Measurements from ENCODE around the gene CYP4Z1. TPM values are rescaled to one million over a fixed set of nuclear protein-coding genes. Genes with fewer than 3 reads are reported as not detected.
"Not testable (repeated sequence)": the region's sequence is repeated elsewhere in the genome, so short reads cannot be mapped to it uniquely, and the experiment has no call there.

The CYP4Z1 gene
- total RNA-seq, 2 experiments from 2014 or later, result not detected

- not testable (repeated sequence) for H3K36me3 Mint-ChIP-seq, DNase-seq, H3K27ac Mint-ChIP-seq, H3K4me3 Mint-ChIP-seq, H3K4me1 Mint-ChIP-seq, H3K9me3 Mint-ChIP-seq
- peaks cover 15% of the 10 kb centered on the region for H3K27me3 Mint-ChIP-seq
Observed at GRCh38 chr1:47107851-47108574, 41.0 kb downstream of the CYP4Z1 start.

- not testable (repeated sequence) for H3K4me3 Mint-ChIP-seq, H3K4me1 Mint-ChIP-seq, H3K36me3 Mint-ChIP-seq, H3K9me3 Mint-ChIP-seq, DNase-seq, H3K27ac Mint-ChIP-seq
- peaks cover 23% of the 10 kb centered on the region for H3K27me3 Mint-ChIP-seq
Observed at GRCh38 chr1:47109482-47109881, 42.5 kb downstream of the CYP4Z1 start.

- H3K4me3 Mint-ChIP-seq, result no peak overlapping the region
- peaks cover 37% of the 10 kb centered on the region for H3K27me3 Mint-ChIP-seq
- H3K9me3 Mint-ChIP-seq, result no peaks in the 10 kb centered on the region
- no peak for DNase-seq
- H3K27ac Mint-ChIP-seq, result no peak overlapping the region
- H3K36me3 Mint-ChIP-seq, result no peaks in the 10 kb centered on the region
- no peaks in the 10 kb centered on the region for H3K4me1 Mint-ChIP-seq
Observed at GRCh38 chr1:47113178-47113577, 46.1 kb downstream of the CYP4Z1 start.

- not testable (repeated sequence) for DNase-seq, H3K36me3 Mint-ChIP-seq, H3K4me1 Mint-ChIP-seq, H3K4me3 Mint-ChIP-seq, H3K9me3 Mint-ChIP-seq, H3K27ac Mint-ChIP-seq
- peaks cover 26% of the 10 kb centered on the region for H3K27me3 Mint-ChIP-seq
Observed at GRCh38 chr1:47121039-47121438, 54.0 kb downstream of the CYP4Z1 start.

- not testable (repeated sequence) for DNase-seq
Observed at GRCh38 chr1:47124834-47125233, 57.8 kb downstream of the CYP4Z1 start.

GRCh38 chr1:47126997-47127396, 60.0 kb downstream of the CYP4Z1 start:
- not testable (repeated sequence) for H3K36me3 Mint-ChIP-seq, H3K9me3 Mint-ChIP-seq, H3K4me1 Mint-ChIP-seq, H3K4me3 Mint-ChIP-seq, DNase-seq, H3K27ac Mint-ChIP-seq
- H3K27me3 Mint-ChIP-seq, result peaks cover 18% of the 10 kb centered on the region

More at GRCh38 chr1:47124834-47125233, 57.8 kb downstream of the CYP4Z1 start:
- H3K4me3 Mint-ChIP-seq, H3K9me3 Mint-ChIP-seq, H3K4me1 Mint-ChIP-seq, H3K27ac Mint-ChIP-seq, H3K36me3 Mint-ChIP-seq: not testable (repeated sequence)
- H3K27me3 Mint-ChIP-seq, result peaks cover 20% of the 10 kb centered on the region

GRCh38 chr1:47128221-47128620, 61.2 kb downstream of the CYP4Z1 start:
- no peak overlapping the region for H3K27ac Mint-ChIP-seq
- H3K9me3 Mint-ChIP-seq, result no peaks in the 10 kb centered on the region

GRCh38 chr1:47128854-47129253, 61.8 kb downstream of the CYP4Z1 start:
- H3K27ac Mint-ChIP-seq, H3K4me1 Mint-ChIP-seq, DNase-seq, H3K9me3 Mint-ChIP-seq, H3K4me3 Mint-ChIP-seq, H3K36me3 Mint-ChIP-seq: not testable (repeated sequence)
- H3K27me3 Mint-ChIP-seq, result peaks cover 19% of the 10 kb centered on the region

More at GRCh38 chr1:47128221-47128620, 61.2 kb downstream of the CYP4Z1 start:
- Mint-ChIP-seq H3K36me3 (no peaks in the 10 kb centered on the region), H3K4me3 (no peak overlapping the region), H3K4me1 (no peaks in the 10 kb centered on the region), H3K27me3 (peaks cover 18% of the 10 kb centered on the region)
- no peak for DNase-seq

GRCh38 chr1:47129489-47130230, 62.6 kb downstream of the CYP4Z1 start:
- H3K36me3 Mint-ChIP-seq, H3K9me3 Mint-ChIP-seq: not testable (repeated sequence)

GRCh38 chr1:47132665-47133064, 65.6 kb downstream of the CYP4Z1 start:
- not testable (repeated sequence) for H3K9me3 Mint-ChIP-seq

More at GRCh38 chr1:47129489-47130230, 62.6 kb downstream of the CYP4Z1 start:
- H3K4me3 Mint-ChIP-seq, H3K27ac Mint-ChIP-seq, DNase-seq, H3K4me1 Mint-ChIP-seq: not testable (repeated sequence)
- H3K27me3 Mint-ChIP-seq, result peaks cover 22% of the 10 kb centered on the region

GRCh38 chr1:47137198-47137597, 70.2 kb downstream of the CYP4Z1 start, which contains the start of gene CYP4A22:
TSS of gene CYP4A22 (plus strand) at chr1:47137441. CDS start at chr1:47137486, 45 bp downstream.
- H3K36me3 Mint-ChIP-seq, result no peaks in the 10 kb centered on the region

More at GRCh38 chr1:47132665-47133064, 65.6 kb downstream of the CYP4Z1 start:
- H3K27ac Mint-ChIP-seq, H3K4me3 Mint-ChIP-seq, H3K36me3 Mint-ChIP-seq, H3K4me1 Mint-ChIP-seq, DNase-seq: not testable (repeated sequence)
- H3K27me3 Mint-ChIP-seq, result peaks cover 19% of the 10 kb centered on the region

GRCh38 chr1:47137925-47138615, 71.0 kb downstream of the CYP4Z1 start:
- Mint-ChIP-seq H3K36me3 (no peaks in the 10 kb centered on the region), H3K27ac (no peak overlapping the region), H3K27me3 (peaks cover 4% of the 10 kb centered on the region), H3K4me1 (no peaks in the 10 kb centered on the region), H3K9me3 (no peaks in the 10 kb centered on the region), H3K4me3 (no peak overlapping the region)
- no peak for DNase-seq

More at GRCh38 chr1:47137198-47137597, 70.2 kb downstream of the CYP4Z1 start, which contains the start of gene CYP4A22:
- DNase-seq, result no peak
- Mint-ChIP-seq H3K9me3 (no peaks in the 10 kb centered on the region), H3K27me3 (peaks cover 4% of the 10 kb centered on the region), H3K4me1 (no peaks in the 10 kb centered on the region), H3K27ac (no peak within 1 kb of the TSS), H3K4me3 (no peak within 1 kb of the TSS)

- not testable (repeated sequence) for H3K4me3 Mint-ChIP-seq, DNase-seq, H3K36me3 Mint-ChIP-seq
Observed at GRCh38 chr1:47140358-47140757, 73.3 kb downstream of the CYP4Z1 start.

GRCh38 chr1:47143654-47144053, 76.6 kb downstream of the CYP4Z1 start:
- H3K4me3 Mint-ChIP-seq, H3K4me1 Mint-ChIP-seq, DNase-seq, H3K9me3 Mint-ChIP-seq, H3K27me3 Mint-ChIP-seq, H3K36me3 Mint-ChIP-seq, H3K27ac Mint-ChIP-seq: not testable (repeated sequence)

More at GRCh38 chr1:47140358-47140757, 73.3 kb downstream of the CYP4Z1 start:
- not testable (repeated sequence) for H3K27me3 Mint-ChIP-seq, H3K9me3 Mint-ChIP-seq, H3K27ac Mint-ChIP-seq, H3K4me1 Mint-ChIP-seq

GRCh38 chr1:47146495-47146894, 79.5 kb downstream of the CYP4Z1 start:
- DNase-seq, H3K4me3 Mint-ChIP-seq, H3K36me3 Mint-ChIP-seq, H3K4me1 Mint-ChIP-seq, H3K27ac Mint-ChIP-seq, H3K9me3 Mint-ChIP-seq: not testable (repeated sequence)
- peaks cover 10% of the 10 kb centered on the region for H3K27me3 Mint-ChIP-seq

Measured in activated naive CD8-positive, alpha-beta T cell treated with anti-CD3 and anti-CD28 coated beads for 36 hours (primary cell).